ENCODE data around the gene LMO7. TPM values are rescaled to one million over a fixed set of nuclear protein-coding genes. Genes with fewer than 3 reads are reported as not detected.

Gene LMO7
- total RNA-seq, 1 donor from 2014 or later, result 73.3 TPM

- no peak for DNase-seq (ENCODE audit: extremely low spot score, unreplicated experiment)
- peaks cover 5% of the 10 kb centered on the region for H3K9me3 Mint-ChIP-seq
- peak overlapping the region; percentile 75 for H3K27ac Mint-ChIP-seq
- no peaks in the 10 kb centered on the region for H3K27me3 Mint-ChIP-seq
- H3K36me3 Mint-ChIP-seq, result peaks cover 8% of the 10 kb centered on the region
- H3K4me1 Mint-ChIP-seq (ENCODE audit: unreplicated experiment), result peaks cover 4% of the 10 kb centered on the region
- peak overlapping the region; percentile 37 for H3K4me3 Mint-ChIP-seq
- TF ChIP-seq CTCF (conservative IDR thresholded peaks at IDR 0.05), result no peak
These were observed 77.7 kb downstream of the LMO7 start for GRCh38 chr13:75713852-75714251.

GRCh38 chr13:75715601-75716523 lies 79.7 kb downstream of the LMO7 start:
- Mint-ChIP-seq H3K9me3 (peaks cover 5% of the 10 kb centered on the region), H3K36me3 (peaks cover 8% of the 10 kb centered on the region), H3K27ac (peak overlapping the region; percentile 97), H3K27me3 (no peaks in the 10 kb centered on the region), H3K4me3 (peak overlapping the region; percentile 48), H3K4me1 (ENCODE audit: unreplicated experiment) (peaks cover 4% of the 10 kb centered on the region)
- DNase-seq (ENCODE audit: extremely low spot score, unreplicated experiment), result no peak
- no peak for TF ChIP-seq CTCF (conservative IDR thresholded peaks at IDR 0.05)

GRCh38 chr13:75717525-75717924 lies 81.4 kb downstream of the LMO7 start:
- Mint-ChIP-seq H3K27me3 (no peaks in the 10 kb centered on the region), H3K27ac (no peak overlapping the region), H3K36me3 (peaks cover 6% of the 10 kb centered on the region)

GRCh38 chr13:75721307-75721706 lies 85.2 kb downstream of the LMO7 start:
- Mint-ChIP-seq H3K4me3 (no peak overlapping the region), H3K36me3 (no peaks in the 10 kb centered on the region), H3K4me1 (ENCODE audit: unreplicated experiment) (peaks cover 25% of the 10 kb centered on the region), H3K27ac (no peak overlapping the region), H3K27me3 (no peaks in the 10 kb centered on the region), H3K9me3 (no peaks in the 10 kb centered on the region)
- DNase-seq (ENCODE audit: extremely low spot score, unreplicated experiment), result no peak
- TF ChIP-seq CTCF (conservative IDR thresholded peaks at IDR 0.05), result no peak

More at GRCh38 chr13:75717525-75717924, 81.4 kb downstream of the LMO7 start:
- Mint-ChIP-seq H3K9me3 (no peaks in the 10 kb centered on the region), H3K4me1 (ENCODE audit: unreplicated experiment) (peaks cover 4% of the 10 kb centered on the region), H3K4me3 (no peak overlapping the region)
- no peak for DNase-seq (ENCODE audit: extremely low spot score, unreplicated experiment)
- TF ChIP-seq CTCF (conservative IDR thresholded peaks at IDR 0.05), result no peak

GRCh38 chr13:75723901-75724300 lies 87.8 kb downstream of the LMO7 start:
- no peak overlapping the region for H3K4me3 Mint-ChIP-seq
- no peak for DNase-seq (ENCODE audit: extremely low spot score, unreplicated experiment)
- no peak for TF ChIP-seq CTCF (conservative IDR thresholded peaks at IDR 0.05)
- H3K36me3 Mint-ChIP-seq, result no peaks in the 10 kb centered on the region
- peak overlapping the region; percentile 97 for H3K27ac Mint-ChIP-seq
- H3K27me3 Mint-ChIP-seq, result no peaks in the 10 kb centered on the region
- H3K4me1 Mint-ChIP-seq (ENCODE audit: unreplicated experiment), result peaks cover 27% of the 10 kb centered on the region
- no peaks in the 10 kb centered on the region for H3K9me3 Mint-ChIP-seq
